Measurements from ENCODE around the gene ATP2B1.

DNA sequence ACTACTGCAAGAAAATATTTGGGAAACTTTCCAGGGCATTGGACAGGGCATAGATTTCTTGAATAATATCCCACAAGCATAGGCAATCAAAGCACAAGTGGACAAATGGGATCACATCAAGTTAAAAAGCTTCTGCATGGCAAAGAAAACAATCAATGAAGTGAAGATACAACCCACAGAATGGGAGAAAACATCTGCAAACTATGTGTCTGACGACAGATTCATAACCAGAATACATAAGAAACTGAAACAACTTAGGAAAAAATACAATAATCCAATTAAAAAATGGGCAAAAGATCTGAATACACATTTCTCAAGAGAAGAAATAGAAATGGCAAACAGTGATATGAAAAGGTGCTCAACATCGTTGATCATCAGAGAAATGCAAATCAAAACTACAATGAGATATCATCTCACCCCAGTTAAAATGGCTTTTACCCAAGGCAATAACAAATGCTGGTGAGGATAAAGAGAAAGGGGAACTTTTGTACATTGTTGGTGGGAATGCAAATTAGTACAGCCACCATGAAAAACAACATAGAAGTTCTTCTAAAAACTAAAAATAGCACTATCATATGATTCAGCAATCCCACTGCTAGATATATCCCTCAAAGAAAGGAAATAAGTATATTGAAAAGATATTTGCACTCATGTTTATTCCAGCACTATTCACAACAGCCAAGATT, 33.8 kb upstream of the ATP2B1 start:
- TF ChIP-seq, protein P1, sequence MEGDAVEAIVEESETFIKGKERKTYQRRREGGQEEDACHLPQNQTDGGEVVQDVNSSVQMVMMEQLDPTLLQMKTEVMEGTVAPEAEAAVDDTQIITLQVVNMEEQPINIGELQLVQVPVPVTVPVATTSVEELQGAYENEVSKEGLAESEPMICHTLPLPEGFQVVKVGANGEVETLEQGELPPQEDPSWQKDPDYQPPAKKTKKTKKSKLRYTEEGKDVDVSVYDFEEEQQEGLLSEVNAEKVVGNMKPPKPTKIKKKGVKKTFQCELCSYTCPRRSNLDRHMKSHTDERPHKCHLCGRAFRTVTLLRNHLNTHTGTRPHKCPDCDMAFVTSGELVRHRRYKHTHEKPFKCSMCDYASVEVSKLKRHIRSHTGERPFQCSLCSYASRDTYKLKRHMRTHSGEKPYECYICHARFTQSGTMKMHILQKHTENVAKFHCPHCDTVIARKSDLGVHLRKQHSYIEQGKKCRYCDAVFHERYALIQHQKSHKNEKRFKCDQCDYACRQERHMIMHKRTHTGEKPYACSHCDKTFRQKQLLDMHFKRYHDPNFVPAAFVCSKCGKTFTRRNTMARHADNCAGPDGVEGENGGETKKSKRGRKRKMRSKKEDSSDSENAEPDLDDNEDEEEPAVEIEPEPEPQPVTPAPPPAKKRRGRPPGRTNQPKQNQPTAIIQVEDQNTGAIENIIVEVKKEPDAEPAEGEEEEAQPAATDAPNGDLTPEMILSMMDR (tag by site-specific recombination; IDR thresholded peaks at IDR 0.05): no peak
- no peak for TF ChIP-seq ZNF530 (tag by site-specific recombination; IDR thresholded peaks at IDR 0.05; ENCODE audit: low read depth)
- TF ChIP-seq, protein P2, sequence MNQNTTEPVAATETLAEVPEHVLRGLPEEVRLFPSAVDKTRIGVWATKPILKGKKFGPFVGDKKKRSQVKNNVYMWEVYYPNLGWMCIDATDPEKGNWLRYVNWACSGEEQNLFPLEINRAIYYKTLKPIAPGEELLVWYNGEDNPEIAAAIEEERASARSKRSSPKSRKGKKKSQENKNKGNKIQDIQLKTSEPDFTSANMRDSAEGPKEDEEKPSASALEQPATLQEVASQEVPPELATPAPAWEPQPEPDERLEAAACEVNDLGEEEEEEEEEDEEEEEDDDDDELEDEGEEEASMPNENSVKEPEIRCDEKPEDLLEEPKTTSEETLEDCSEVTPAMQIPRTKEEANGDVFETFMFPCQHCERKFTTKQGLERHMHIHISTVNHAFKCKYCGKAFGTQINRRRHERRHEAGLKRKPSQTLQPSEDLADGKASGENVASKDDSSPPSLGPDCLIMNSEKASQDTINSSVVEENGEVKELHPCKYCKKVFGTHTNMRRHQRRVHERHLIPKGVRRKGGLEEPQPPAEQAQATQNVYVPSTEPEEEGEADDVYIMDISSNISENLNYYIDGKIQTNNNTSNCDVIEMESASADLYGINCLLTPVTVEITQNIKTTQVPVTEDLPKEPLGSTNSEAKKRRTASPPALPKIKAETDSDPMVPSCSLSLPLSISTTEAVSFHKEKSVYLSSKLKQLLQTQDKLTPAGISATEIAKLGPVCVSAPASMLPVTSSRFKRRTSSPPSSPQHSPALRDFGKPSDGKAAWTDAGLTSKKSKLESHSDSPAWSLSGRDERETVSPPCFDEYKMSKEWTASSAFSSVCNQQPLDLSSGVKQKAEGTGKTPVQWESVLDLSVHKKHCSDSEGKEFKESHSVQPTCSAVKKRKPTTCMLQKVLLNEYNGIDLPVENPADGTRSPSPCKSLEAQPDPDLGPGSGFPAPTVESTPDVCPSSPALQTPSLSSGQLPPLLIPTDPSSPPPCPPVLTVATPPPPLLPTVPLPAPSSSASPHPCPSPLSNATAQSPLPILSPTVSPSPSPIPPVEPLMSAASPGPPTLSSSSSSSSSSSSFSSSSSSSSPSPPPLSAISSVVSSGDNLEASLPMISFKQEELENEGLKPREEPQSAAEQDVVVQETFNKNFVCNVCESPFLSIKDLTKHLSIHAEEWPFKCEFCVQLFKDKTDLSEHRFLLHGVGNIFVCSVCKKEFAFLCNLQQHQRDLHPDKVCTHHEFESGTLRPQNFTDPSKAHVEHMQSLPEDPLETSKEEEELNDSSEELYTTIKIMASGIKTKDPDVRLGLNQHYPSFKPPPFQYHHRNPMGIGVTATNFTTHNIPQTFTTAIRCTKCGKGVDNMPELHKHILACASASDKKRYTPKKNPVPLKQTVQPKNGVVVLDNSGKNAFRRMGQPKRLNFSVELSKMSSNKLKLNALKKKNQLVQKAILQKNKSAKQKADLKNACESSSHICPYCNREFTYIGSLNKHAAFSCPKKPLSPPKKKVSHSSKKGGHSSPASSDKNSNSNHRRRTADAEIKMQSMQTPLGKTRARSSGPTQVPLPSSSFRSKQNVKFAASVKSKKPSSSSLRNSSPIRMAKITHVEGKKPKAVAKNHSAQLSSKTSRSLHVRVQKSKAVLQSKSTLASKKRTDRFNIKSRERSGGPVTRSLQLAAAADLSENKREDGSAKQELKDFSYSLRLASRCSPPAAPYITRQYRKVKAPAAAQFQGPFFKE (tag by site-specific recombination; IDR thresholded peaks at IDR 0.05; ENCODE audit: borderline replicate concordance): no peak
- TF ChIP-seq, protein P3, sequence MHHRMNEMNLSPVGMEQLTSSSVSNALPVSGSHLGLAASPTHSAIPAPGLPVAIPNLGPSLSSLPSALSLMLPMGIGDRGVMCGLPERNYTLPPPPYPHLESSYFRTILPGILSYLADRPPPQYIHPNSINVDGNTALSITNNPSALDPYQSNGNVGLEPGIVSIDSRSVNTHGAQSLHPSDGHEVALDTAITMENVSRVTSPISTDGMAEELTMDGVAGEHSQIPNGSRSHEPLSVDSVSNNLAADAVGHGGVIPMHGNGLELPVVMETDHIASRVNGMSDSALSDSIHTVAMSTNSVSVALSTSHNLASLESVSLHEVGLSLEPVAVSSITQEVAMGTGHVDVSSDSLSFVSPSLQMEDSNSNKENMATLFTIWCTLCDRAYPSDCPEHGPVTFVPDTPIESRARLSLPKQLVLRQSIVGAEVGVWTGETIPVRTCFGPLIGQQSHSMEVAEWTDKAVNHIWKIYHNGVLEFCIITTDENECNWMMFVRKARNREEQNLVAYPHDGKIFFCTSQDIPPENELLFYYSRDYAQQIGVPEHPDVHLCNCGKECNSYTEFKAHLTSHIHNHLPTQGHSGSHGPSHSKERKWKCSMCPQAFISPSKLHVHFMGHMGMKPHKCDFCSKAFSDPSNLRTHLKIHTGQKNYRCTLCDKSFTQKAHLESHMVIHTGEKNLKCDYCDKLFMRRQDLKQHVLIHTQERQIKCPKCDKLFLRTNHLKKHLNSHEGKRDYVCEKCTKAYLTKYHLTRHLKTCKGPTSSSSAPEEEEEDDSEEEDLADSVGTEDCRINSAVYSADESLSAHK (tag by site-specific recombination; IDR thresholded peaks at IDR 0.05): no peak
- no peak for TF ChIP-seq ZNF335 (tag by site-specific recombination; conservative IDR thresholded peaks at IDR 0.05)
- no peak for TF ChIP-seq HOXC10 (CRISPR knock-in tag; IDR thresholded peaks at IDR 0.05)
- TF ChIP-seq YY1 (tag by site-specific recombination; IDR thresholded peaks at IDR 0.05): no peak
- TF ChIP-seq, protein P4, sequence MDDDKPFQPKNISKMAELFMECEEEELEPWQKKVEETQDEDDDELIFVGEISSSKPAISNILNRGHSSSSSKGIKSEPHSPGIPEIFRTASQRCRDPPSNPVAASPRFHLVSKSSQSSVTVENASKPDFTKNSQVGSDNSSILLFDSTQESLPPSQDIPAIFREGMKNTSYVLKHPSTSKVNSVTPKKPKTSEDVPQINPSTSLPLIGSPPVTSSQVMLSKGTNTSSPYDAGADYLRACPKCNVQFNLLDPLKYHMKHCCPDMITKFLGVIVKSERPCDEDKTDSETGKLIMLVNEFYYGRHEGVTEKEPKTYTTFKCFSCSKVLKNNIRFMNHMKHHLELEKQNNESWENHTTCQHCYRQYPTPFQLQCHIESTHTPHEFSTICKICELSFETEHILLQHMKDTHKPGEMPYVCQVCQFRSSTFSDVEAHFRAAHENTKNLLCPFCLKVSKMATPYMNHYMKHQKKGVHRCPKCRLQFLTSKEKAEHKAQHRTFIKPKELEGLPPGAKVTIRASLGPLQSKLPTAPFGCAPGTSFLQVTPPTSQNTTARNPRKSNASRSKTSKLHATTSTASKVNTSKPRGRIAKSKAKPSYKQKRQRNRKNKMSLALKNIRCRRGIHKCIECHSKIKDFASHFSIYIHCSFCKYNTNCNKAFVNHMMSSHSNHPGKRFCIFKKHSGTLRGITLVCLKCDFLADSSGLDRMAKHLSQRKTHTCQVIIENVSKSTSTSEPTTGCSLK (tag by site-specific recombination; IDR thresholded peaks at IDR 0.05): no peak

Measured in HEK293 (cell line).